Gastroesophageal sphincter (tissue), 4 donors: Measurements from ENCODE around the gene RAPSN. TPM values are rescaled to one million over a fixed set of nuclear protein-coding genes. Genes with fewer than 3 reads are reported as not detected.

ENCODE experiments used
- ATAC-seq: fragments of 150-250 bp; one replicate; pipeline ENCODE4 v1.9.1; 2016; ENCODE audit warnings: mild to moderate bottlenecking, moderate library complexity
- H3K27ac ChIP-seq, 4 donors: fragments of 200-600 bp; sonication (generic) in 3 of 4; 1 replicate in 3 of 4; 2 replicates in 1 of 4; pipeline ENCODE4 v1.5.1; 2016 to 2019
- H3K27me3 ChIP-seq: fragments of 200-600 bp; sonication (generic); one replicate; pipeline ENCODE4 v1.5.1; 2019
- H3K36me3 ChIP-seq, 2 donors: fragments of 200-600 bp; sonication (generic); one replicate each; pipeline ENCODE4 v1.5.1; 2019; ENCODE audit warnings: control low read depth in 1 of 2
- H3K4me1 ChIP-seq, 3 donors: fragments of 200-600 bp; sonication (generic); 1 replicate in 2 of 3; 2 replicates in 1 of 3; pipeline ENCODE4 v1.5.1; 2016 to 2019; ENCODE audit warnings: control low read depth in 2 of 3
- H3K4me3 ChIP-seq, 2 donors: fragments of 200-600 bp; sonication (generic); one replicate each; pipeline ENCODE4 v1.5.1; 2019; ENCODE audit warnings: mild to moderate bottlenecking in 1 of 2, moderate library complexity in 1 of 2
- H3K9me3 ChIP-seq, 3 donors: fragments of 200-600 bp; sonication (generic); one replicate each; pipeline ENCODE4 v1.5.1; 2017 to 2019; ENCODE audit warnings: control low read depth in 2 of 3
- EP300 ChIP-seq: sonication (generic); formaldehyde crosslinking; IDR thresholded peaks from one replicate; pipeline ENCODE4 v1.6.1; 2017; ENCODE audit warnings: antibody characterized with exemption, mild to moderate bottlenecking
- POLR2A ChIP-seq, 2 donors: fragments of 450-650 bp; IDR thresholded peaks; one replicate each; pipeline ENCODE4 v1.6.1; 2017; ENCODE audit warnings: antibody characterized with exemption in 2 of 2, mild to moderate bottlenecking in 2 of 2, moderate library complexity in 1 of 2
- POLR2AphosphoS5 ChIP-seq: sonication (generic); formaldehyde crosslinking; IDR thresholded peaks from one replicate; pipeline ENCODE4 v1.6.1; 2017; ENCODE audit warnings: antibody characterized with exemption
- WGBS, 2 donors: methylation state at CpG; one replicate each; pipeline ENCODE4 v1.1.5; 2018; ENCODE audit warnings: low coverage in 1 of 2; 5-methylcytosine and 5-hydroxymethylcytosine counted together
- total RNA-seq, 4 donors: library from RNA; depleted of rRNA; stranded (reverse); fragments of >200 nt; gene quantifications; one replicate each; pipeline ENCODE4 v1.1.0, GENCODE V29; 2016
- TF ChIP-seq, protein P1 (sequence below), 4 experiments: fragments of 200-600 bp in 2 of 4; fragments of 450-650 bp in 2 of 4; sonication (generic) in 1 of 4; IDR thresholded peaks; one replicate each; pipeline ENCODE4 v1.5.1; 2017 to 2019; ENCODE audit warnings: antibody characterized with exemption in 4 of 4, mild to moderate bottlenecking in 2 of 4, moderate library complexity in 2 of 4

RAPSN gene
- total RNA-seq, 4 donors from 2014 or later, result 0.23 to 0.27 TPM; not detected in 2

DNA sequence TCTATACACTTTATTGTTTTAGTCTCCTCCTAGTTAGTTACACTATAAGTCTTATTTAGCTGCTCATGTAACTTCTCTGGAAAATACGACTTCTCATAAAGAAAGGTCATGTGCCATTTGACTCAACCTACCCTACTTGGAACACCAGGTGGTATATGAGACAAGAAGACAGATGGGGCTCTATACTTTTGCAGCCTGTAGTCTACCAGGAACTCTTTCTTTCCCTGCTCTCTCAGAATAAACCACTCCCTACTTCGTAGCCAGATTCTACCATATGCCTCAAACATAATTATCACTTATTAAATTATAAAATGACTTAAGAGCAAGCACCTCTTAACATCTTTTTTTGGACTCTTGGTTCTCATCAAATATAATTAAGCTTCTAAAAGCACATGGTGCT is 38.5 kb upstream of the RAPSN start:
- Histone ChIP-seq H3K9me3 (no peaks in the 10 kb centered on the region), H3K36me3 (peaks cover 8 to 61% of the 10 kb centered on the region in 2 donors), H3K4me1 (peaks cover 0 to 26% (median 6%) of the 10 kb centered on the region in 3 donors), H3K27ac (no peak overlapping the region), H3K4me3 (no peak overlapping the region), H3K27me3 (no peaks in the 10 kb centered on the region)
- no peak for TF ChIP-seq EP300
- TF ChIP-seq POLR2A (IDR thresholded peaks at IDR 0.05), result no peak
- no peak for TF ChIP-seq POLR2AphosphoS5
- TF ChIP-seq, protein P1, sequence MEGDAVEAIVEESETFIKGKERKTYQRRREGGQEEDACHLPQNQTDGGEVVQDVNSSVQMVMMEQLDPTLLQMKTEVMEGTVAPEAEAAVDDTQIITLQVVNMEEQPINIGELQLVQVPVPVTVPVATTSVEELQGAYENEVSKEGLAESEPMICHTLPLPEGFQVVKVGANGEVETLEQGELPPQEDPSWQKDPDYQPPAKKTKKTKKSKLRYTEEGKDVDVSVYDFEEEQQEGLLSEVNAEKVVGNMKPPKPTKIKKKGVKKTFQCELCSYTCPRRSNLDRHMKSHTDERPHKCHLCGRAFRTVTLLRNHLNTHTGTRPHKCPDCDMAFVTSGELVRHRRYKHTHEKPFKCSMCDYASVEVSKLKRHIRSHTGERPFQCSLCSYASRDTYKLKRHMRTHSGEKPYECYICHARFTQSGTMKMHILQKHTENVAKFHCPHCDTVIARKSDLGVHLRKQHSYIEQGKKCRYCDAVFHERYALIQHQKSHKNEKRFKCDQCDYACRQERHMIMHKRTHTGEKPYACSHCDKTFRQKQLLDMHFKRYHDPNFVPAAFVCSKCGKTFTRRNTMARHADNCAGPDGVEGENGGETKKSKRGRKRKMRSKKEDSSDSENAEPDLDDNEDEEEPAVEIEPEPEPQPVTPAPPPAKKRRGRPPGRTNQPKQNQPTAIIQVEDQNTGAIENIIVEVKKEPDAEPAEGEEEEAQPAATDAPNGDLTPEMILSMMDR (IDR thresholded peaks at IDR 0.05), result no peak
- ATAC-seq, result no peak
- 59 to 75% methylated on average over 2 of the region's 2 CpGs for WGBS, 2 donors

DNA sequence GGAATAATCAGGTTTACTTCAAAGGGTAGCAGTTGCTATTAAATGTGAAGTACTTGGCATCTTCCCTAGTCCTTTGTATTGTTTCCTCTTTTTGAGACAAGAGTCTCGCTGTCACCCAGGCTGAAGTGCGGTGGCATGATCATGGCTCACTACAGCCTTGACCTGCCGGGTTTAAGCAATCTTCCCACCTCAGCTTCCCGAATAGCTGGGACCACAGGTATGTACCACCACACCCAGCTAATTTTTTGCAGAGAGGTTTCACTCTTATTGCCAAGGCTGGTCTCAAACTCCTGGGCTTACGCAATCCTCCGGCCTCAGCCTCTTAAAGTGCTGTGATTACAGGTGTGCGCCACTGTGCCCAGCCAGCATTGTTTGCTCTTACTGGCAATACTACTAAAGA is 36.2 kb upstream of the RAPSN start:
- Histone ChIP-seq H3K4me1 (peaks cover 0 to 26% (median 6%) of the 10 kb centered on the region in 3 donors), H3K27ac (no peak overlapping the region), H3K9me3 (no peaks in the 10 kb centered on the region), H3K4me3 (no peak overlapping the region), H3K36me3 (peaks cover 11 to 83% of the 10 kb centered on the region in 2 donors), H3K27me3 (no peaks in the 10 kb centered on the region)
- TF ChIP-seq EP300 (no peak), POLR2A (IDR thresholded peaks at IDR 0.05) (no peak), POLR2AphosphoS5 (no peak)
- TF ChIP-seq, protein P1 (IDR thresholded peaks at IDR 0.05), result no peak
- ATAC-seq, result no peak
- WGBS, 2 donors, result 89 to 100% methylated on average over 3 to 7 of the region's 7 CpGs

GRCh38 chr11:47483457-47483856 is 34.5 kb upstream of the RAPSN start:
- no peaks in the 10 kb centered on the region for H3K27me3 ChIP-seq
- TF ChIP-seq POLR2A (IDR thresholded peaks at IDR 0.05), result no peak
- TF ChIP-seq POLR2AphosphoS5, result no peak
- no peak for TF ChIP-seq EP300
- TF ChIP-seq, protein P1 (IDR thresholded peaks at IDR 0.05), result no peak
- peaks cover 0 to 20% (median 3%) of the 10 kb centered on the region in 3 donors for H3K4me1 ChIP-seq
- H3K36me3 ChIP-seq, result peaks cover 11 to 96% of the 10 kb centered on the region in 2 donors
- H3K4me3 ChIP-seq, result no peak overlapping the region
- WGBS, 2 donors, result 88% methylated on average over 1 of the region's 1 CpG; no CpG with 5 or more reads in 1 of the 2 donors
- H3K9me3 ChIP-seq, result no peaks in the 10 kb centered on the region
- H3K27ac ChIP-seq, result no peak overlapping the region
- ATAC-seq, result no peak

GRCh38 chr11:47480762-47481161 is 31.8 kb upstream of the RAPSN start:
- TF ChIP-seq POLR2A (IDR thresholded peaks at IDR 0.05) (no peak), POLR2AphosphoS5 (no peak), EP300 (no peak)
- TF ChIP-seq, protein P1 (IDR thresholded peaks at IDR 0.05), result no peak
- Histone ChIP-seq H3K27me3 (no peaks in the 10 kb centered on the region), H3K4me3 (no peak overlapping the region), H3K36me3 (peaks cover 11 to 99% of the 10 kb centered on the region in 2 donors), H3K27ac (no peak overlapping the region), H3K9me3 (no peaks in the 10 kb centered on the region), H3K4me1 (peaks cover 0 to 15% (median 3%) of the 10 kb centered on the region in 3 donors)
- no peak for ATAC-seq
- WGBS, 2 donors, result 91 to 92% methylated on average over 3 to 5 of the region's 6 CpGs

DNA sequence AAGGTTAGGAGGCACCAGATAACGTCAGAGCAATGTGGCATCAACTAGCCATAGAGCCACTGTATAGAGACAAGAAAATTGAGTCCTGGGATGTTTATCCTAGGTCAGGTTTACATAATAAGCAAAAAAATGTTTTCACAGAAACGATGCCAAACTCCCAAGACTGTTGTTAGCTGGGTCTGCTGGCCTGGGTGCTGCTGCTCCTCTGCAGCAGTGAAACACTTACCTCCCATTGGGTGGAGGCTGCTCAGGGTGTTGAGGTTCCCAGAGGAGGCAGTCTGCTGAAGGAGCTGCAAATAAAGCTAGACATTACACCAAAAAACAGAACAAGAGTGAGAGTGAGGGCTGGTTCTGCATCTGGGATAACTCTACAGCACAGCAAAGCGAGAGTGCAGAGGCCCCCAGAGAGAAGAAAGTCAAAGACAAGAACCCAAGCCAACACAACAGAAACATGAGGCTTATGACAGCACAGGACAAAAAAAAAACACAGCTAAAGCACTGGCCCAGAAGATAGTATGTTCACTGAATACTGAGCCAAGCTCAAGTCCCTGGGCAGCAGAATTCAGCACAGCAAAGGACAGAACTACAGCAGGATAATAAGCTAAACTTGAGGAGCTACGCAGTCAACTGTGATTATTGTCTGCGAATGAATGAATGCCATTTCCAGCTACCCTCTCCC is 29.9 kb upstream of the RAPSN start:
- no peak for ATAC-seq
- peaks cover 11 to 99% of the 10 kb centered on the region in 2 donors for H3K36me3 ChIP-seq
- H3K27ac ChIP-seq, result no peak overlapping the region
- no peaks in the 10 kb centered on the region for H3K9me3 ChIP-seq
- H3K4me1 ChIP-seq, result peaks cover 0 to 15% (median 3%) of the 10 kb centered on the region in 3 donors
- no peaks in the 10 kb centered on the region for H3K27me3 ChIP-seq
- no peak overlapping the region for H3K4me3 ChIP-seq
- WGBS, 2 donors, result 78% methylated on average over 2 to 5 of the region's 5 CpGs
- no peak for TF ChIP-seq EP300
- TF ChIP-seq POLR2AphosphoS5, result no peak
- TF ChIP-seq, protein P1 (IDR thresholded peaks at IDR 0.05), result no peak
- no peak for TF ChIP-seq POLR2A (IDR thresholded peaks at IDR 0.05)
